Measurements from ENCODE around the gene MAP3K7CL.

GRCh38 chr21:29178926-29179325, 48.5 kb downstream of the MAP3K7CL start:
- TF ChIP-seq CTCF (IDR thresholded peaks at IDR 0.05) (no peak), EP300 (IDR thresholded peaks at IDR 0.05) (no peak), POLR2A (IDR thresholded peaks at IDR 0.05) (no peak)
